ENCODE data around the gene CYB561A3. TPM values are rescaled to one million over a fixed set of nuclear protein-coding genes. Genes with fewer than 3 reads are reported as not detected.

CYB561A3 gene
- total RNA-seq, 4 donors from 2014 or later = 29.5 to 39.9 (median 34.6) TPM

DNA sequence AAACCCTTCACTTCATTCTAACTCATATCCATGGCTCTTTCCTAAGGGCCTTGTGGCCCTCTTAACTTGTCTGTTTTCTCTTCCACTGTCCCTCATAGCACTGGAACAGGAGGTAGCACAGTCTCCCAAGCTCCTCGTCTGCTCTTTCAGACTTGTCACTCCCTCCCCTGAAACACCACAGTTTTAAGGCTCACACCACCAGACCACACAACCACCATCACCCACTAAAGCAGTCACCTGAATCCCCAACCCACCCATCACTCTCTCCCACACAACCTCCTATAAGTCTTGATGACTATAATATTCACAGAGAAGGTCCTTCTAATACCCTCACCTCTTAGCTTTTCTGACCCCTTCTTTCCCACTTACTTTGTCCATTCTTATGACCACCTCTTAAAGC is 55.5 kb downstream of the CYB561A3 start:
- DNase-seq (ENCODE audit: low spot score) (no peak), ATAC-seq (ENCODE audit: low FRiP score) (no peak)
- no peak for TF ChIP-seq CTCF (IDR thresholded peaks at IDR 0.05)

GRCh38 chr11:61305417-61305816 is 56.3 kb downstream of the CYB561A3 start:
- DNase-seq (ENCODE audit: low spot score) = no peak
- TF ChIP-seq CTCF (IDR thresholded peaks at IDR 0.05) = no peak
- no peak for ATAC-seq (ENCODE audit: low FRiP score)

DNA sequence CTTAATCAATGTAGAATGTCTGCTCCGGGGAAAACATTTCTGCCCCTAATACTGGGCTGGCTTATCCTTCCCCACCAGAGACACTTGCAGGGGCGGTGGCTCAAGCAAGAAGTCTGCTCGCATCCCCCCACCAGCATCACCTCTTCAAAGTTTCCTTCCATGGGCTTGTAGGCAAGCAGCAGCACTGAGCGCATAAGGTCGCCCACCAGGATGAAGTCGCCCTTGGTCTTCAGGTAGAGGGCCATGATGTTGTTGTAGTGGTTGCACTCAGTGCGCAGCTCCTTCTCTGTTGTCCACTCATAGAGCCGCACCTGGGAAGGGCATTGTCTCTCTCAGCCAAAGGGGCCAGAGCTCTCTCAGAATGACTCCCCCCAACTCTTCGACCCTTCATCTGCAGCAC is 58.0 kb downstream of the CYB561A3 start:
- DNase-seq (ENCODE audit: low spot score) (no peak), ATAC-seq (ENCODE audit: low FRiP score) (no peak)
- no peak for TF ChIP-seq CTCF (IDR thresholded peaks at IDR 0.05)

DNA sequence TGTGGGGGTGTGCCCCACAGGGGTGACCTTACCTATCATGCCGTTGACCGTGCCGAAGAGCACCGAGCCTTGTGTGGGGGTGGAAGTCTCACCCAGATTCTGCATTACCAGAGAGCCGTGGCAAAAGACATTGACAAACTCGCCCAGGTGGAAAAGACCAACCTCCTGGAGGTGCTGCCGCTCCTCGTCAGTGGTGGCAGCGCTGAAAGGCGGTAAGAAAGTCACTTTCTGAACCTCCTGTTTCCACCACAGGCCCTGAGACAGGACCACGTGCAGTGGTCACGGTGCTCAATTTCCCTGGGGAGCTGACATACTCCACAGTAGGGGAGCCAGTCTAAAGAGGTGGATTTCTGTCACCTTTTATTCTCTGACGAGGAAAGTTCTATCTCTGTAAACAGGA is 59.1 kb downstream of the CYB561A3 start:
- TF ChIP-seq CTCF (IDR thresholded peaks at IDR 0.05) = no peak
- DNase-seq (ENCODE audit: low spot score) (no peak), ATAC-seq (ENCODE audit: low FRiP score) (no peak)

Other genes with a start within 250 kb of the CYB561A3 start
- gene VPS37C, start 200.5 kb downstream of the CYB561A3 start, total RNA-seq = 10 to 100 TPM in 3 of 4 donors, 1 to 10 TPM in 1; 9.3 to 17.5 (median 12.6) TPM
- 10 to 100 TPM in 2 of 4 donors, 1 to 10 TPM in 2; 2.5 to 96.7 (median 7.6) TPM for gene PGA3, start 158.4 kb downstream of the CYB561A3 start, total RNA-seq
- gene PGA4, start 139.5 kb downstream of the CYB561A3 start, total RNA-seq = 10 to 100 TPM in 2 of 4 donors, 1 to 10 TPM in 2; 2.9 to 94.5 (median 13.5) TPM
- 1 to 10 TPM in 3 of 4 donors, not detected in 1; 2.0 to 5.0 (median 4.3) TPM for gene PGA5, start 120.7 kb downstream of the CYB561A3 start, total RNA-seq
- 1 to 10 TPM in 3 of 4 donors, under 1 TPM in 1; 0.94 to 6.9 (median 4.6) TPM for gene VWCE, start 66.6 kb downstream of the CYB561A3 start, total RNA-seq
- gene DDB1, start 28.8 kb downstream of the CYB561A3 start, total RNA-seq = 100 to 1,000 TPM; 127 to 182 (median 155) TPM
- gene TKFC, start 28.7 kb downstream of the CYB561A3 start, total RNA-seq = 10 to 100 TPM; 16.0 to 24.5 (median 20.0) TPM
- 10 to 100 TPM; 31.6 to 40.8 (median 38.1) TPM for gene TMEM138, start 492 bp upstream of the CYB561A3 start, total RNA-seq
- 10 to 100 TPM in 2 of 4 donors, 1 to 10 TPM in 2; 9.5 to 19.3 (median 11.8) TPM for gene TMEM216, start 30.7 kb upstream of the CYB561A3 start, total RNA-seq
- 10 to 100 TPM; 37.2 to 62.6 (median 49.4) TPM for gene CPSF7, start 68.1 kb upstream of the CYB561A3 start, total RNA-seq
- 10 to 100 TPM; 48.6 to 59.0 (median 54.0) TPM for gene SDHAF2, start 68.2 kb upstream of the CYB561A3 start, total RNA-seq
- gene LRRC10B, start 146.9 kb upstream of the CYB561A3 start, total RNA-seq = 1 to 10 TPM; 1.1 to 2.0 (median 1.7) TPM
- gene SYT7, start 219.2 kb upstream of the CYB561A3 start, total RNA-seq = 1 to 10 TPM; 1.6 to 6.6 (median 4.4) TPM

Data from omental fat pad (tissue), 4 donors.